ENCODE measurements around the gene ATP2B1. TPM values are rescaled to one million over a fixed set of nuclear protein-coding genes. Genes with fewer than 3 reads are reported as not detected.

ATP2B1 gene
- total and polyA plus RNA-seq, 3 donors from 2014 or later = 32.1 to 142 (median 98.7) TPM

GRCh38 chr12:89578499-89578898 lies 130.1 kb downstream of the ATP2B1 start:
- Histone ChIP-seq H3K9me3 (no peaks in the 10 kb centered on the region), H3K27ac (no peak overlapping the region), H3K27me3 (no peaks in the 10 kb centered on the region), H3K36me3 (ENCODE audit: low read depth, missing control alignments) (no peaks in the 10 kb centered on the region), H3K4me1 (no peaks in the 10 kb centered on the region), H3K4me3 (no peak overlapping the region)
- intact Hi-C loops (cut with DNase I; ENCODE audit: low total_unique reads) = no loop called here
- 92 to 95% methylated on average over 2 of the region's 2 CpGs for WGBS, 2 donors
- DNase-seq = no peak
- TF ChIP-seq POLR2A (IDR thresholded peaks at IDR 0.05) = no peak
- TF ChIP-seq CTCF (IDR thresholded peaks at IDR 0.05) = no peak

GRCh38 chr12:89576572-89577220 lies 131.9 kb downstream of the ATP2B1 start:
- Histone ChIP-seq H3K9me3 (no peaks in the 10 kb centered on the region), H3K27ac (no peak overlapping the region), H3K36me3 (ENCODE audit: low read depth, missing control alignments) (no peaks in the 10 kb centered on the region), H3K4me1 (no peaks in the 10 kb centered on the region), H3K27me3 (no peaks in the 10 kb centered on the region), H3K4me3 (no peak overlapping the region)
- intact Hi-C loops (cut with DNase I; ENCODE audit: low total_unique reads) = no loop called here
- no peak for TF ChIP-seq CTCF (IDR thresholded peaks at IDR 0.05)
- TF ChIP-seq POLR2A (IDR thresholded peaks at IDR 0.05) = no peak
- no peak for DNase-seq
- 94 to 100% methylated on average over 1 of the region's 1 CpG for WGBS, 2 donors

- WGBS, 2 donors = 58 to 60% methylated on average over 1 of the region's 1 CpG
- intact Hi-C loops (cut with DNase I; ENCODE audit: low total_unique reads) = no loop called here
- Histone ChIP-seq H3K4me1 (no peaks in the 10 kb centered on the region), H3K36me3 (ENCODE audit: low read depth, missing control alignments) (no peaks in the 10 kb centered on the region), H3K27ac (no peak overlapping the region), H3K27me3 (no peaks in the 10 kb centered on the region), H3K9me3 (no peaks in the 10 kb centered on the region), H3K4me3 (no peak overlapping the region)
- no peak for DNase-seq
- TF ChIP-seq POLR2A (IDR thresholded peaks at IDR 0.05) = no peak
- no peak for TF ChIP-seq CTCF (IDR thresholded peaks at IDR 0.05)
Measured at GRCh38 chr12:89575374-89575773, 133.3 kb downstream of the ATP2B1 start.

DNA sequence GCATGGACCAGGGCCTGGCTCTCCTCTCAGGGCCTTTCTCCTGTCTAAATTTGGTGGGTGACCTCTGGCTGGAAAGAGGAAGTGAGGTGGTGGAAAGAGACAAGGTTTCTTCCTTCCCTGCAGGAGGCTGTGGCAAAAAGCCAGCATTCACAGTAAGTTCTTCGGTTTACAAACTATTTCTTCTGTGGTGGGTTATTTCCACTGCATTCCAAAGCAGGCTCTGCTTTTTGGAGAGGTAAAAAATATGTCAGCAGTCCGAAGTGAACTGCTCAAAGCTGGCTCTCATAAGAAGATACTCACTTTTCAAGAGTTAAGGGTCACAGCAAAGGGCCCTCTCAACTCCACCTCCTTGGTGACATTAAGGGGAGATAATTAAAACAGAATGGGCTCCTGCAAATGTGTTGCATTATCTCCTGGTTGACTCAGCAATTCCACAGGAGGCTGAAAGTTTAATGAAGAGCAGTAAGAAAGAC lies 133.9 kb downstream of the ATP2B1 start:
- intact Hi-C loops (cut with DNase I; ENCODE audit: low total_unique reads) = no loop called here
- H3K4me1 ChIP-seq = no peaks in the 10 kb centered on the region
- no peak overlapping the region for H3K27ac ChIP-seq
- H3K9me3 ChIP-seq = no peaks in the 10 kb centered on the region
- no peaks in the 10 kb centered on the region for H3K36me3 ChIP-seq (ENCODE audit: low read depth, missing control alignments)
- peak; percentile 16 for DNase-seq
- WGBS, 2 donors = 24 to 45% methylated on average over 2 of the region's 2 CpGs
- no peak overlapping the region for H3K4me3 ChIP-seq
- TF ChIP-seq POLR2A (IDR thresholded peaks at IDR 0.05) (no peak), CTCF (IDR thresholded peaks at IDR 0.05) (no peak)
- H3K27me3 ChIP-seq = no peaks in the 10 kb centered on the region
